ENCODE results near the gene UBE2O. TPM values are rescaled to one million over a fixed set of nuclear protein-coding genes. Genes with fewer than 3 reads are reported as not detected.

The UBE2O gene
- total RNA-seq, 2 experiments from 2014 or later, result 37.7 to 38.4 TPM

Other genes with a start within 250 kb of the UBE2O start
- gene RNF157, start 212.7 kb downstream of the UBE2O start, total RNA-seq, result 10 to 100 TPM; 30.4 to 34.7 TPM
- 100 to 1,000 TPM; 262 to 268 TPM for gene UBALD2, start 187.8 kb downstream of the UBE2O start, total RNA-seq
- gene QRICH2, start 144.9 kb downstream of the UBE2O start, total RNA-seq, result 1 to 10 TPM in 1 of 2 experiments, under 1 TPM in 1; 0.87 to 1.6 TPM
- gene PRPSAP1, start 99.2 kb downstream of the UBE2O start, total RNA-seq, result 10 to 100 TPM; 30.9 to 31.3 TPM
- gene SPHK1, start 68.5 kb downstream of the UBE2O start, total RNA-seq, result 10 to 100 TPM; 10.9 to 12.0 TPM
- gene AANAT, start 14.5 kb upstream of the UBE2O start, total RNA-seq, result under 1 TPM in 1 of 2 experiments, not detected in 1; 0.36 TPM
- gene RHBDF2, start 48.3 kb upstream of the UBE2O start, total RNA-seq, result 10 to 100 TPM; 20.7 to 22.2 TPM
- under 1 TPM; 0.33 to 0.62 TPM for gene CYGB, start 84.6 kb upstream of the UBE2O start, total RNA-seq
- under 1 TPM; 0.36 to 0.66 TPM for gene PRCD, start 86.9 kb upstream of the UBE2O start, total RNA-seq
- not detected for gene ST6GALNAC2, start 132.7 kb upstream of the UBE2O start, total RNA-seq
- gene ST6GALNAC1, start 190.6 kb upstream of the UBE2O start, total RNA-seq, result not detected

Measured in activated naive CD8-positive, alpha-beta T cell treated with anti-CD3 and anti-CD28 coated beads for 36 hours (primary cell).